GM12878 (cell line): Measurements from ENCODE around the gene MIA.

Experiments used
- CHD2 ChIP-seq: IDR thresholded peaks from 2 replicates; pipeline ENCODE4 v1.6.1; 2011; ENCODE audit warnings: low read depth, low read length, improper control_type of control experiment, borderline replicate concordance
- EGR1 ChIP-seq, 2 experiments: IDR thresholded peaks; 1 replicate in 1 of 2; 2 replicates in 1 of 2; pipeline ENCODE4 v1.6.1; 2011 to 2012; ENCODE audit warnings: low read depth in 2 of 2, low read length in 2 of 2, borderline replicate concordance in 1 of 2, mild to moderate bottlenecking in 1 of 2, moderate library complexity in 1 of 2
- FOXM1 ChIP-seq: IDR thresholded peaks from 2 replicates; pipeline ENCODE4 v1.6.1; 2012; ENCODE audit warnings: low read depth, mild to moderate bottlenecking, inconsistent platforms, low read length, moderate library complexity
- JUND ChIP-seq: IDR thresholded peaks from 2 replicates; pipeline ENCODE4 v1.6.1; 2012; ENCODE audit warnings: low read depth, mild to moderate bottlenecking, low read length, improper control_type of control experiment, moderate library complexity
- MTA2 ChIP-seq: fragments of 450-650 bp; IDR thresholded peaks from 2 replicates; pipeline ENCODE4 v1.6.1; 2016; ENCODE audit warnings: low read depth, mild to moderate bottlenecking, moderate library complexity
- MYC ChIP-seq: IDR thresholded peaks from 2 replicates; pipeline ENCODE4 v1.6.1; 2011; ENCODE audit warnings: mild to moderate bottlenecking, low read length, moderate library complexity, inconsistent platforms; ENCODE audit not compliant: insufficient read depth, insufficient replicate concordance, insufficient read length, severe bottlenecking
- POLR2A ChIP-seq: IDR thresholded peaks from 2 replicates; pipeline ENCODE4 v1.6.1; 2011; ENCODE audit warnings: low read depth, mild to moderate bottlenecking, low read length
- POLR2AphosphoS5 ChIP-seq: IDR thresholded peaks from 2 replicates; pipeline ENCODE4 v1.6.1; 2011; ENCODE audit warnings: mild to moderate bottlenecking, low read length, inconsistent platforms
- RFX5 ChIP-seq: IDR thresholded peaks from 2 replicates; pipeline ENCODE4 v1.6.1; 2011; ENCODE audit warnings: low read depth, low read length, improper control_type of control experiment
- SPI1 ChIP-seq: IDR thresholded peaks from 2 replicates; pipeline ENCODE4 v1.6.1; 2011; ENCODE audit warnings: low read depth, mild to moderate bottlenecking, low read length, moderate library complexity, borderline replicate concordance; ENCODE audit not compliant: insufficient read depth
- TF ChIP-seq, protein P1 (sequence below): IDR thresholded peaks from 2 replicates; pipeline ENCODE4 v1.6.1; 2012; ENCODE audit warnings: mild to moderate bottlenecking, low read depth, low read length
- TF ChIP-seq, protein P2 (sequence below): fragments of 450-650 bp; IDR thresholded peaks from 2 replicates; pipeline ENCODE4 v1.6.1; 2017; ENCODE audit warnings: mild to moderate bottlenecking, moderate library complexity

DNA sequence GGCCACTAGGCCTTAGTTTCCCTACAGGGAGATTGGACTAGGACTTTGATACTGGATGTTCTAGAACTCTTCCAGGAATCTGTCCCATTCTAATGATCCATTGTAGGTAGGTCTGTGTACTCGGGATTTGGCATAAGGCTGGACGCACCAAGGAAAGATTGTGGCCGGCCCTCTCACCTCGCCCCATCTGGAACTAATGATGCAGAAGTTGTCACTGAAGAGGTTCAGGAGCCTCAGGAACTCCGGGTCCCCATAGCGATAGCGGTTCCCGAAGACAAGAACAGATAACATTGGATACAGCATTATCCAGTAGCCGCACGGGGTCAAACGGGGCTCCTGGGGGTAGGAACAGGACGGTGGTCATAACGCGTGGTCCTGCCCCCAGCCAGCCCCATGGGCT lies 34.8 kb downstream of the MIA start:
- TF ChIP-seq, protein P1, sequence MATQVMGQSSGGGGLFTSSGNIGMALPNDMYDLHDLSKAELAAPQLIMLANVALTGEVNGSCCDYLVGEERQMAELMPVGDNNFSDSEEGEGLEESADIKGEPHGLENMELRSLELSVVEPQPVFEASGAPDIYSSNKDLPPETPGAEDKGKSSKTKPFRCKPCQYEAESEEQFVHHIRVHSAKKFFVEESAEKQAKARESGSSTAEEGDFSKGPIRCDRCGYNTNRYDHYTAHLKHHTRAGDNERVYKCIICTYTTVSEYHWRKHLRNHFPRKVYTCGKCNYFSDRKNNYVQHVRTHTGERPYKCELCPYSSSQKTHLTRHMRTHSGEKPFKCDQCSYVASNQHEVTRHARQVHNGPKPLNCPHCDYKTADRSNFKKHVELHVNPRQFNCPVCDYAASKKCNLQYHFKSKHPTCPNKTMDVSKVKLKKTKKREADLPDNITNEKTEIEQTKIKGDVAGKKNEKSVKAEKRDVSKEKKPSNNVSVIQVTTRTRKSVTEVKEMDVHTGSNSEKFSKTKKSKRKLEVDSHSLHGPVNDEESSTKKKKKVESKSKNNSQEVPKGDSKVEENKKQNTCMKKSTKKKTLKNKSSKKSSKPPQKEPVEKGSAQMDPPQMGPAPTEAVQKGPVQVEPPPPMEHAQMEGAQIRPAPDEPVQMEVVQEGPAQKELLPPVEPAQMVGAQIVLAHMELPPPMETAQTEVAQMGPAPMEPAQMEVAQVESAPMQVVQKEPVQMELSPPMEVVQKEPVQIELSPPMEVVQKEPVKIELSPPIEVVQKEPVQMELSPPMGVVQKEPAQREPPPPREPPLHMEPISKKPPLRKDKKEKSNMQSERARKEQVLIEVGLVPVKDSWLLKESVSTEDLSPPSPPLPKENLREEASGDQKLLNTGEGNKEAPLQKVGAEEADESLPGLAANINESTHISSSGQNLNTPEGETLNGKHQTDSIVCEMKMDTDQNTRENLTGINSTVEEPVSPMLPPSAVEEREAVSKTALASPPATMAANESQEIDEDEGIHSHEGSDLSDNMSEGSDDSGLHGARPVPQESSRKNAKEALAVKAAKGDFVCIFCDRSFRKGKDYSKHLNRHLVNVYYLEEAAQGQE: no peak
- TF ChIP-seq POLR2AphosphoS5: no peak
- no peak for TF ChIP-seq JUND
- TF ChIP-seq MYC: no peak
- no peak for TF ChIP-seq POLR2A
- TF ChIP-seq, protein P2, sequence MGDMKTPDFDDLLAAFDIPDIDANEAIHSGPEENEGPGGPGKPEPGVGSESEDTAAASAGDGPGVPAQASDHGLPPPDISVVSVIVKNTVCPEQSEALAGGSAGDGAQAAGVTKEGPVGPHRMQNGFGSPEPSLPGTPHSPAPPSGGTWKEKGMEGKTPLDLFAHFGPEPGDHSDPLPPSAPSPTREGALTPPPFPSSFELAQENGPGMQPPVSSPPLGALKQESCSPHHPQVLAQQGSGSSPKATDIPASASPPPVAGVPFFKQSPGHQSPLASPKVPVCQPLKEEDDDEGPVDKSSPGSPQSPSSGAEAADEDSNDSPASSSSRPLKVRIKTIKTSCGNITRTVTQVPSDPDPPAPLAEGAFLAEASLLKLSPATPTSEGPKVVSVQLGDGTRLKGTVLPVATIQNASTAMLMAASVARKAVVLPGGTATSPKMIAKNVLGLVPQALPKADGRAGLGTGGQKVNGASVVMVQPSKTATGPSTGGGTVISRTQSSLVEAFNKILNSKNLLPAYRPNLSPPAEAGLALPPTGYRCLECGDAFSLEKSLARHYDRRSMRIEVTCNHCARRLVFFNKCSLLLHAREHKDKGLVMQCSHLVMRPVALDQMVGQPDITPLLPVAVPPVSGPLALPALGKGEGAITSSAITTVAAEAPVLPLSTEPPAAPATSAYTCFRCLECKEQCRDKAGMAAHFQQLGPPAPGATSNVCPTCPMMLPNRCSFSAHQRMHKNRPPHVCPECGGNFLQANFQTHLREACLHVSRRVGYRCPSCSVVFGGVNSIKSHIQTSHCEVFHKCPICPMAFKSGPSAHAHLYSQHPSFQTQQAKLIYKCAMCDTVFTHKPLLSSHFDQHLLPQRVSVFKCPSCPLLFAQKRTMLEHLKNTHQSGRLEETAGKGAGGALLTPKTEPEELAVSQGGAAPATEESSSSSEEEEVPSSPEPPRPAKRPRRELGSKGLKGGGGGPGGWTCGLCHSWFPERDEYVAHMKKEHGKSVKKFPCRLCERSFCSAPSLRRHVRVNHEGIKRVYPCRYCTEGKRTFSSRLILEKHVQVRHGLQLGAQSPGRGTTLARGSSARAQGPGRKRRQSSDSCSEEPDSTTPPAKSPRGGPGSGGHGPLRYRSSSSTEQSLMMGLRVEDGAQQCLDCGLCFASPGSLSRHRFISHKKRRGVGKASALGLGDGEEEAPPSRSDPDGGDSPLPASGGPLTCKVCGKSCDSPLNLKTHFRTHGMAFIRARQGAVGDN: no peak
- TF ChIP-seq FOXM1: no peak
- TF ChIP-seq MTA2: no peak
- no peak for TF ChIP-seq CHD2
- no peak for TF ChIP-seq SPI1
- no peak for TF ChIP-seq RFX5
- no peak for TF ChIP-seq EGR1 (IDR thresholded peaks at IDR 0.05; ENCODE audit: borderline replicate concordance in 1 of 2, low read depth in 2 of 2, low read length in 2 of 2)
